ENCODE measurements around the gene TNNI3K.

TNNI3K gene

DNA sequence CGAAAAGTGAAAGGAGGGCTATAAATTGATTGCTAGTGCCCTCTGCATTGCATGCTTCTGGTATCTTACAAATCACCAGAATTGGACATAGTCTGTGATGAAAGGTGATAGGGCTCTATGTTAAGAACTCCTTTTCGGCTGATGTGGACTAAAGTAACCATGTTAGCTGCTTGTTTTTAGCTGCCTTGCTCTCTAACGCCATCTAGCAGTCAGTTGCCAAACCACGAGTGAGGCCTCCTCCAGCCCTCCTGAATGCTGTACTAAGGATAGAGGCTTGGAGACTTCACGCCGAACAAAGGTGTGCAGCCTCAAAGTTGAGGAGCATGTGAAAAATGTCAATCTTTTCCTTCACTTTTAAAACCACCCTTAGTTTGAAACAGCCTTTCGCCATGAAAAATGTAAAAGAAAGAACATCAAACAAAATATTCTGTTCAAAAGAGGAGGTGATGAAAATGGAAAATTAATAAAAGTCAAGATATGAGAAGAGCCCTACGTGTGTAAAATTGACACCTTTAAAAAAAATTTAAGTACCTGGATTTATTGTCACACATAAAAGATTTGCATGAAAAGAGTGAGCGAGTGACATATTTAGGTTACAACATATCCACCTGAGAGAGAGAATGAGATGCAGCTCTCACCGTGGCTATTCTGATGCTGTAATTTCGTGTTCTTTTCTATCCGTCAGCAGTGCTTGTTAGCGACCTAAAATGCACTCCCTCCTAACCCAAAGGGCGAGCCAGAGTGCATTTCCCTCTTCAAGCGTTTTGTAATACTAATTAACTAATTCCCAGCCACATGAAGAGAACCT is 269.1 kb downstream of the TNNI3K start:
- TF ChIP-seq, protein P1, sequence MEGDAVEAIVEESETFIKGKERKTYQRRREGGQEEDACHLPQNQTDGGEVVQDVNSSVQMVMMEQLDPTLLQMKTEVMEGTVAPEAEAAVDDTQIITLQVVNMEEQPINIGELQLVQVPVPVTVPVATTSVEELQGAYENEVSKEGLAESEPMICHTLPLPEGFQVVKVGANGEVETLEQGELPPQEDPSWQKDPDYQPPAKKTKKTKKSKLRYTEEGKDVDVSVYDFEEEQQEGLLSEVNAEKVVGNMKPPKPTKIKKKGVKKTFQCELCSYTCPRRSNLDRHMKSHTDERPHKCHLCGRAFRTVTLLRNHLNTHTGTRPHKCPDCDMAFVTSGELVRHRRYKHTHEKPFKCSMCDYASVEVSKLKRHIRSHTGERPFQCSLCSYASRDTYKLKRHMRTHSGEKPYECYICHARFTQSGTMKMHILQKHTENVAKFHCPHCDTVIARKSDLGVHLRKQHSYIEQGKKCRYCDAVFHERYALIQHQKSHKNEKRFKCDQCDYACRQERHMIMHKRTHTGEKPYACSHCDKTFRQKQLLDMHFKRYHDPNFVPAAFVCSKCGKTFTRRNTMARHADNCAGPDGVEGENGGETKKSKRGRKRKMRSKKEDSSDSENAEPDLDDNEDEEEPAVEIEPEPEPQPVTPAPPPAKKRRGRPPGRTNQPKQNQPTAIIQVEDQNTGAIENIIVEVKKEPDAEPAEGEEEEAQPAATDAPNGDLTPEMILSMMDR (conservative IDR thresholded peaks at IDR 0.05; ENCODE audit: low read length) = peak; percentile 87
- H3K4me3 ChIP-seq (ENCODE audit: low read length) = no peak overlapping the region
- peak; percentile 46 for DNase-seq (ENCODE audit: low read depth)

DNA sequence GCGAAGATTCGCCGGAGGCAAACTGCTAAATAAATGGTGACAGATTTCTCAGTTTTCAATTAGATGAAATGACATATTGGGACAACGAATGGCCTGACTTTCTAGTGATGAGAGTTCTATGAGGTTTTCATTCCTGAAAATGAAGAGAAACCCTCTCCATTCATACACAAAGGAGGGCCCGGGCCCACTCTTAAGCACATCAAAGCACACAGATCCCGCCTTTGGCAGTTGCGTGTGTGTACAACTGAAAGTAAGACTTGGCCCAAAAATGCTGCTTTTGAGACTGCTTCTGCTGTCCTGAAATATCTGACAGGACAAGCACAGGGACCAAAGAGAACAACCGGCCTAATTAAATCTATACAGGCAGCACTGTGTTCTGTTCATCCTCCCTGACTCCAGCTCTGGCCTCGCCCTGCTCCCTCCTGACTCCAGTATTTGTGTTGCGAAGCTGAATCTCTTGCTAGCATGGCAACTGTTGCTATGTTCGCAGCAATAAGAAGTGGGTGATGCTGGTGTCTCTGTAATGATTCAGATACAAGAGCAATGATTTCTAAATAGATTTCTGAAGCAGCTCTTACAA is 269.8 kb downstream of the TNNI3K start:
- no peak overlapping the region for H3K4me3 ChIP-seq (ENCODE audit: low read length)
- peak; percentile 20 for DNase-seq (ENCODE audit: low read depth)
- TF ChIP-seq, protein P1 (conservative IDR thresholded peaks at IDR 0.05; ENCODE audit: low read length) = no peak

DNA sequence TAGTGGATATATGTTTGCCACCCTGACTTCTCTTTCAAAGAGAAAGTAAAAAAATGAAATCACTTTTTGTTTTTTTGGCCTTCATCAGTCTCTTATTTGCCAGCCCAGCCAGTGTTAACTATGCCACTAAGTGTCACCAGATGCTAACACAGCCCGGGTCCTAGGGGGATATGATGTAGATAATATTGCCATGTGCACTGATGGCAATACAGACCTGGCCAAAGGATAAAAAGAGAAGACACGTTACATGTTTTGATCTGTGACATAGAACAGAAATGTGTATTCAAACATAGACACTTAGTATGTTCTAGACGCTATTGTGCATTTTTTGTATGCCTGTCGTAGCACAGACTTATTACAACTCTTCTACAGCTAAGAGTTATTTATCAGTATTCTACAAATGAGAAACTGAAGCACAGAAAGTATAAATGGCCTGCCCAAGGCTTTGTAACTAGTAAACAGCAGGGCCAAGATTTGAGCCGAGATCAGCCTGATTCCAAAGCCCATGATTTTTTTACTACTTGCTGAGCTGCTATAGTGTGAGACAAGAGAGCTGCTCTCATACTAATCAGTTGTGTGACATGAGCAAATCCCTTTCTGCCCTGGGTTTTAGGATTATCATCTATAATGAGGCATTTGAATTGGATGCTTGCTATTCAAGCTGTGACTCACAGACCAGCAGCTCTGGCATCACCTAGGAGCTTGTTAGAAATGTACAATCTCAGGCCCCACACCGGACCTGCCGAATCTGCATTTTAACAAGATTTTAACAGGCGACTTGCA is 270.9 kb downstream of the TNNI3K start:
- TF ChIP-seq, protein P1 (conservative IDR thresholded peaks at IDR 0.05; ENCODE audit: low read length) = no peak
- no peak overlapping the region for H3K4me3 ChIP-seq (ENCODE audit: low read length)
- DNase-seq (ENCODE audit: low read depth) = no peak

DNA sequence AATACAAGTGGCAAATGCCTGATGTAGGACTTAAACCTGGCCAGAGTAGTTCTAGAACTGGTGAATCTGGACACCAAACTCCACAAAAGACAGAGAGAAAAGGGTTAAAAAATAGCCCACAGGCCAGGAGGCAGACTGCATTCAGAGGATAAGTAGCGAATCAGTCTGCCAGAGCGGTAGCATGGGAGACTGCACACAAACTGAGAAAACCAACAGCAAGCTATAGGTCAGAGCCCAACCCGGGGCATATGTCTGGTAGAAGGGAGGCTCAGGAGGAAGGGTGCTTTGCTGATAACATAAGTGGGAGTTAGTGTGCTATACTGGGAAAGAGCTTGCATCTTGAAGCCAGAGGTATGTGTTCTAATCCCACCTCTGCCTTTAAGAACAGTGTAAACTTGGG is 273.3 kb downstream of the TNNI3K start:
- DNase-seq (ENCODE audit: low read depth) = no peak
- H3K4me3 ChIP-seq (ENCODE audit: low read length) = no peak overlapping the region
- TF ChIP-seq, protein P1 (conservative IDR thresholded peaks at IDR 0.05; ENCODE audit: low read length) = no peak

DNA sequence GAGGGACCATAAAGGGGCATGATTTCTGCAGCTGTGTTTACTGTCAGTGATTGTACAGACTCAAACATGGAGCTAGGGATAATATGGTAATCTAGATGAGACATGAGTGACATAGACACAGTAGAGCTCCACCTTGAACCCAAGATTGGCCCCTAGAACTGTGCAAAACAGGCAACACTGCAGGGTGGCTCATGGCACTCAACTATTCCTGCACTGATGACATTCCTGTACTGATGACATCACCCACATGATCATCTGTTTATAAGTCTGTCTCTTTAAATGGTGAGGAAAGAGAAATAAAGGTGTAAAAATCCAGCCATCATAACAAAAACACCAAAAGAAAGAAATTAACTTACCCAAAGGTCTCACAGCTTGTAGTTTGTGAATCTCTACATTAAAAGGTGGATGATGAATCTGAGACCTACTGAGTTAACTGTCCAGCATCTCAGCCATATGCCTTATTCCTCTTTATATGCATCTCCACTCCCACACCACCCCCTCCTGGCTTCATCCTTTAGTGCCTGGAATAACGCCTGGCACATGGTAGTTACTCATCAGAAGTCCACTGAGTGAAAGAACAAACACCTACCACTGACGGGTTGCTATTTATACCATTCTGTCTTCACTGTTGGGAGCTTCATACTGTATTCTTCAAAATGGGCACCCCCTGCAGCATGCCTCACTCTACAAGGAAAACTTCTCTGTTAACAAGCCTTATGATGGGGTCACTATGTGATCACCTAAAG is 277.2 kb downstream of the TNNI3K start, which contains the start of gene LRRC53:
LRRC53 (minus strand) TSS at position 442 of the 746 bp plus-strand sequence. CDS start 29,262 bp downstream, outside the sequence.
- TF ChIP-seq, protein P1 (conservative IDR thresholded peaks at IDR 0.05; ENCODE audit: low read length) = no peak
- H3K4me3 ChIP-seq (ENCODE audit: low read length) = no peak within 1 kb of the TSS
- DNase-seq (ENCODE audit: low read depth) = no peak

DNA sequence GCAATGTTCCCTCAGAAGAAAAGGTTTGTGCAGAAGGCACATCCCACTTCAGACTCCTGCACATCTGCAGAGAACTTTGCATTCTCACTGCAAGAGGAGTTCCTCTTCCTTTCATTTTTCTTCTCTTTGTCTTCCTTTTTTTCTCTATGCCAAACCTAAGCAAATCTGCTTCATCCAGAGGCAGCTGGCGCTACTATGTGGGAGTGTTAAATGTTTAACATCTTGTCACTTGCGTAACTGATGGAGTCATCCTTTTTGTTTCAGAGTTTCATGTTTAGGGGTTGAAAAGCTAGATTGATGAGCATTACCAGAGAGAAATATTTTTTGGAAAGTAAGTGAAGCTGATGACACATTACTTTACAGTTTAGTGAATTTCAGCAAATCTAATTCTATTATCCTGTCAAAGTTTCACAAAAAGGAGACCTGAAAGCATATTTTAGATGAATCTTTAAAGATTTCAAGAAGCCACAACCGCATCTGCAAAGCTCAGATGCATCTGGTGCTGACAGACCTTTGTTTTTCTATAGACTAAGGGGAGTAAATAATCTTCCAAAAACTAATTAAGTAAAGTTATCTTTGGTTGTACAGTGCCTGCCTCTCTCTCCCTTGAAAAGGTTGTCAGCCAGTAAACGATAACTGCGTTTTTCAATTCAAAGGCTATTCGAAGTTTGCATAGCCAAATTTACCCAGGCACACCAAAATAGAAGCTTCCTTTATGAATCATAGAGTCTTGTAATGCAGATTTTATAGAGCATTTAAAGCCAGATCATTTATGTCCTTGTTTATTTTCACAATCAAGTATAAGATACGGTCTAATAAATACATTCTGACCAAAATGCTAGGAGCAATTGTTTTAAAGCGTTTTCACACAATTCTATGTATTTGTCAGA is 278.5 kb downstream of the TNNI3K start:
- TF ChIP-seq, protein P1 (conservative IDR thresholded peaks at IDR 0.05; ENCODE audit: low read length) = no peak
- no peak overlapping the region for H3K4me3 ChIP-seq (ENCODE audit: low read length)
- peak; percentile 64 for DNase-seq (ENCODE audit: low read depth)

Data from AG10803 (cell line).